B cell (primary cell): Measurements from ENCODE around the gene DCN. TPM values are rescaled to one million over a fixed set of nuclear protein-coding genes. Genes with fewer than 3 reads are reported as not detected.
"Not testable (repeated sequence)": the region's sequence is repeated elsewhere in the genome, so short reads cannot be mapped to it uniquely, and the experiment has no call there.

Experiments
- ATAC-seq: fragments of 200-7000 bp; cut with Tn5 transposase; one replicate; pipeline ENCODE4 v1.10.0; 2021; ENCODE audit warnings: low read depth, mild to moderate bottlenecking, moderate number of reproducible peaks, moderate library complexity
- CTCF ChIA-PET: fragments of 350-600 bp; sonication (Branson Sonifier 250); formaldehyde crosslinking; loops from one replicate; lab custom pipeline; 2021; ENCODE audit warnings: antibody characterized with exemption, inconsistent platforms; lab: Charles Lee
- POLR2A ChIA-PET: fragments of 350-600 bp; sonication (Branson Sonifier 250); formaldehyde crosslinking; loops from one replicate; lab custom pipeline; 2021; ENCODE audit warnings: antibody characterized with exemption; lab: Charles Lee
- DNase-seq: peaks from one replicate; pipeline ENCODE4 v3.0.0; 2013
- H2AFZ ChIP-seq: 2 replicates; pipeline ENCODE4 v1.6.1; 2012; ENCODE audit warnings: mild to moderate bottlenecking, low read depth, low read length; ENCODE audit not compliant: insufficient read depth, poor library complexity, severe bottlenecking
- H3K27ac ChIP-seq, 2 donors: 1 replicate in 1 of 2; 2 replicates in 1 of 2; pipeline ENCODE4 v1.5.1; 2012 to 2013; ENCODE audit warnings: low read length in 2 of 2, mild to moderate bottlenecking in 2 of 2, moderate library complexity in 1 of 2
- H3K27me3 ChIP-seq, 4 experiments: fragments of 200-600 bp in 1 of 4; sonication (generic) in 1 of 4; replicated peaks in 1 of 4; 1 replicate in 2 of 4; 2 replicates in 2 of 4; pipeline versions ENCODE4 v1.6.1 to v1.7.0; 2013 to 2016; ENCODE audit warnings: low read length in 3 of 4, mild to moderate bottlenecking in 2 of 4, mixed read lengths in 1 of 4, moderate library complexity in 1 of 4; ENCODE audit not compliant: insufficient read depth in 4 of 4, control insufficient read depth in 3 of 4; ENCODE audit errors: control extremely low read depth in 1 of 4
- H3K36me3 ChIP-seq, 2 experiments: replicated peaks in 1 of 2; 1 replicate in 1 of 2; 2 replicates in 1 of 2; pipeline versions ENCODE4 v1.6.1 to v1.7.1; 2013; ENCODE audit warnings: low read length in 1 of 2; ENCODE audit not compliant: insufficient read depth in 2 of 2, control insufficient read depth in 1 of 2; ENCODE audit errors: control extremely low read depth in 1 of 2, extremely low read depth in 1 of 2
- H3K4me1 ChIP-seq, 2 donors: fragments of 200-600 bp in 1 of 2; sonication (generic) in 1 of 2; 1 replicate in 1 of 2; 2 replicates in 1 of 2; pipeline versions ENCODE4 v1.5.1 to v1.6.1; 2013 to 2017; ENCODE audit warnings: low read length in 2 of 2; ENCODE audit not compliant: control insufficient read depth in 2 of 2, insufficient read depth in 2 of 2
- H3K4me2 ChIP-seq: replicated peaks from 2 replicates; pipeline ENCODE3; 2012; ENCODE audit warnings: mild to moderate bottlenecking, low read depth, low read length; ENCODE audit not compliant: poor library complexity, severe bottlenecking
- H3K4me3 ChIP-seq, 5 experiments: fragments of 200-600 bp in 1 of 5; sonication (generic) in 1 of 5; 1 replicate in 3 of 5; 2 replicates in 2 of 5; pipeline versions ENCODE4 v1.5.1 to v1.7.0; 2011 to 2016; ENCODE audit warnings: low read length in 4 of 5, mild to moderate bottlenecking in 4 of 5, low read depth in 2 of 5, control low read depth in 1 of 5, moderate library complexity in 1 of 5; ENCODE audit not compliant: insufficient read depth in 1 of 5; ENCODE audit errors: control extremely low read depth in 1 of 5, extremely low read depth in 1 of 5
- H3K79me2 ChIP-seq: fragments of 200-600 bp; sonication (generic); one replicate; pipeline ENCODE4 v1.6.0; 2016; ENCODE audit warnings: low read length; ENCODE audit not compliant: control insufficient read depth, insufficient read depth
- H3K9ac ChIP-seq: fragments of 200-600 bp; sonication (generic); 2 replicates; pipeline ENCODE4 v1.6.1; 2017; ENCODE audit warnings: mild to moderate bottlenecking, low read length, moderate library complexity
- H3K9me3 ChIP-seq, 3 donors: one replicate each; pipeline versions ENCODE4 v1.6.1 to v1.7.1; 2013; ENCODE audit warnings: low read length in 2 of 3; ENCODE audit not compliant: control insufficient read depth in 2 of 3, insufficient read depth in 1 of 3; ENCODE audit errors: control extremely low read depth in 1 of 3
- H4K20me1 ChIP-seq: 2 replicates; pipeline ENCODE4 v1.6.0; 2012; ENCODE audit warnings: mild to moderate bottlenecking, low read length; ENCODE audit not compliant: insufficient read depth, control insufficient read depth, poor library complexity, severe bottlenecking
- H3K27ac Mint-ChIP-seq: one replicate; pipeline ENCODE4 v1.8.0; 2021; ENCODE audit warnings: mixed read lengths
- H3K27me3 Mint-ChIP-seq: one replicate; pipeline ENCODE4 v1.8.0; 2021; ENCODE audit warnings: mixed read lengths
- H3K4me1 Mint-ChIP-seq: one replicate; pipeline ENCODE4 v1.8.0; 2021; ENCODE audit warnings: mixed read lengths
- H3K4me3 Mint-ChIP-seq: one replicate; pipeline ENCODE4 v1.8.0; 2021; ENCODE audit warnings: mixed read lengths
- H3K9me3 Mint-ChIP-seq: one replicate; pipeline ENCODE4 v1.8.0; 2022; ENCODE audit warnings: mixed read lengths; ENCODE audit not compliant: insufficient read depth
- CTCF ChIP-seq: fragments of 200-600 bp; IDR thresholded peaks from one replicate; pipeline ENCODE4 v1.8.0; 2022; ENCODE audit warnings: antibody characterized with exemption, mild to moderate bottlenecking
- EZH2 ChIP-seq: IDR thresholded peaks from 2 replicates; pipeline ENCODE4 v1.6.1; 2012; ENCODE audit warnings: borderline replicate concordance, low read depth, mild to moderate bottlenecking, moderate library complexity, low read length; ENCODE audit not compliant: insufficient read depth, poor library complexity, severe bottlenecking
- intact Hi-C: fragments of 100-400 bp; cut with micrococcal nuclease; formaldehyde crosslinking; loops from one replicate; pipeline ENCODE4 v1.10.0; 2022
- polyA plus RNA-seq: library from polyadenylated mRNA; depleted of rRNA; stranded (reverse); fragments of >200 nt; gene quantifications from 2 replicates; pipeline ENCODE4 v1.2.3, GENCODE V29; 2012
- total RNA-seq, 2 donors: library from RNA; stranded (reverse); fragments of 120-200 nt in 1 of 2; gene quantifications; 1 replicate in 1 of 2; 2 replicates in 1 of 2; pipeline versions ENCODE4 v1.2.3 to v1.2.4, GENCODE V29; 2013 to 2022

DCN gene
- total and polyA plus RNA-seq, 2 donors (not counting 1 experiment from before 2014, with no cell fraction given): not detected

GRCh38 chr12:91210144-91210543 lies 27.5 kb upstream of the DCN start:
- Mint-ChIP-seq H3K27me3 (no peaks in the 10 kb centered on the region), H3K4me3 (no peak overlapping the region), H3K4me1 (no peaks in the 10 kb centered on the region), H3K9me3 (peaks cover 4% of the 10 kb centered on the region), H3K27ac (no peak overlapping the region)
- Histone ChIP-seq H3K9ac (no peak overlapping the region), H3K27me3 (no peaks in the 10 kb centered on the region), H3K9me3 (peaks cover 0 to 2% (median 1%) of the 10 kb centered on the region in 3 donors), H3K79me2 (no peaks in the 10 kb centered on the region), H4K20me1 (no peaks in the 10 kb centered on the region), H3K4me3 (no peak overlapping the region), H3K27ac (no peak overlapping the region), H3K36me3 (no peaks in the 10 kb centered on the region), H3K4me1 (no peaks in the 10 kb centered on the region), H2AFZ (no peak overlapping the region), H3K4me2 (no peak overlapping the region)
- no peak for TF ChIP-seq CTCF
- TF ChIP-seq EZH2: no peak
- ChIA-PET POLR2A (no interaction called here), CTCF (no interaction called here)
- no peak for ATAC-seq
- no peak for DNase-seq
- intact Hi-C loops: no loop called here

DNA sequence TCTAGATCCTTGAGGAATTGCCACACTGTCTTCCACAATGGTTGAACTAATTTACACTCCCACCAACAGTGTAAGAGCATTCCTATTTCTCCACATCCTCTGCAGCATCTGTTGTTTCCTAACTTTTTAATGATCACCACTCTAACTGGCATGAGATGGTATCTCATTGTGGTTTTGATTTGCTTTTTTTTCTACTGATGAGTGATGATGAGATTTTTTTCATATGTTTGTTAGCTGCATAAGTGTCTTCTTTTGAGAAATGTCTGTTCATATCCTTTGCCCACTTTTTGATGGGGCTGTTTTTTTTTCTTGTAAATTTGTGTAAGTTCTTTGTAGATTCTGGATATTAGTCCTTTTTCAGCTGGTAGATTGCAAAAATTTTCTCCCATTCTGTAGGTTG lies 24.7 kb upstream of the DCN start:
- POLR2A ChIA-PET, ATAC-seq, H4K20me1 ChIP-seq, intact Hi-C loops, H3K4me2 ChIP-seq, H3K27ac ChIP-seq, H3K9ac ChIP-seq, H3K36me3 ChIP-seq, H3K9me3 Mint-ChIP-seq, DNase-seq, H3K9me3 ChIP-seq, H3K27ac Mint-ChIP-seq, H2AFZ ChIP-seq, H3K4me3 Mint-ChIP-seq, H3K27me3 ChIP-seq, H3K4me1 Mint-ChIP-seq, CTCF ChIA-PET, H3K4me1 ChIP-seq, H3K4me3 ChIP-seq, H3K79me2 ChIP-seq, H3K27me3 Mint-ChIP-seq: not testable (repeated sequence)
